NCI-H2196 (cell line): ENCODE results near the gene CXorf51B.
"Not testable (repeated sequence)": the region's sequence is repeated elsewhere in the genome, so short reads cannot be mapped to it uniquely, and the experiment has no call there.

ENCODE experiments used
- DNase-seq: peaks from one replicate; lab custom pipeline; 2025; ENCODE audit not compliant: unreplicated experiment; lab: John Stamatoyannopoulos, UW

CXorf51B gene

GRCh38 chrX:146809471-146809870 lies at the start of gene CXorf51B:
Gene CXorf51B, plus strand, starts transcription at chrX:146809771. Its CDS starts 21 bp downstream, at chrX:146809792.
- not testable (repeated sequence) for DNase-seq

- DNase-seq = not testable (repeated sequence)
These were observed 5.1 kb downstream of the CXorf51B start, which contains the start of gene CXorf51A for GRCh38 chrX:146814644-146815043. Gene CXorf51A, minus strand, starts transcription at chrX:146814744. Its CDS starts 21 bp downstream, at chrX:146814723.

DNA sequence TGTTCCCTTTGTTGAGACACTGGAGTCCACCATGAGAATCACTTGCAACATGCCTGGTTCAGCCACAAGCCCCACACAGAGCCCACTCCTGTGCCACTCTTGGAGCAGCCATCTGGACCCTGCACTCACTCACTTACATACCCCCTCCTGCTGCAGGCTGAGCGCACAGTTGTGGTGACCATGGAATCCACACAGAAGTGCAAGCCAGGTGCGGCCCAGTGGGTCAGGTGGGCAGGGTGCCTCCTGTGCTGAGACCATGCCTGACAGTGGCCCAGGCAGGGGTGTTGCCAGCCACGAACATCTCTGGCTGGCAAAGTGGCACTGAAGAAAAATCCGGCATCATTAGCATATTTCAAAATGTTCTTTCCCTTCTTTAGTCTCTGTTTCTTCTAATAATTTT lies 22.4 kb downstream of the CXorf51B start:
- no peak for DNase-seq

DNA sequence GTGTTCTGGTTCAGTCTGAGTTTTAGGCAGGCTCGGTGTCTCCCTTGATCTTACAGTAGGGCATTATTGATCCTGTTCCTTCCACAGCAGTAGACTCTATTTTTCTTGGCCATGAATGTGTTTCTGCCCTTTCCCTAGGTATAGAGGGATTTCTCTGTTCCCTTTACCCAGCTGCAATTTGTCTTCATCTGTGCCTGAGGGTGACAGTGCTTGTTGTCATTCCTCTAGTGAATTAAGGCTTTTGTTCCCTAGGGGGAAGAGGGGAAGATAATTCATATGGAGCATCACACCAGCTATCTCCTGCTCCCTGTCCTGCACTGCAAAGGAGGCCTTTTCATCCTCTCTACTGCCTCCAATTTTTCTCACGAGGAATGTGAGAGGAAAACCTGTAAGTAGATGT lies 44.7 kb downstream of the CXorf51B start:
- DNase-seq = no peak
